ENCODE results near the gene AOPEP. TPM values are rescaled to one million over a fixed set of nuclear protein-coding genes. Genes with fewer than 3 reads are reported as not detected.

Gene AOPEP
- total RNA-seq, 1 donor from 2014 or later, result 24.8 TPM

- no peak for DNase-seq (ENCODE audit: low read depth, low spot score)
- H3K4me3 Mint-ChIP-seq, result no peak overlapping the region
- H3K27me3 Mint-ChIP-seq (ENCODE audit: low read depth), result peaks cover 3% of the 10 kb centered on the region
- TF ChIP-seq CTCF (conservative IDR thresholded peaks at IDR 0.05), result no peak
- H3K36me3 Mint-ChIP-seq (ENCODE audit: low read depth), result peaks cover 18% of the 10 kb centered on the region
- H3K27ac Mint-ChIP-seq (ENCODE audit: unreplicated experiment), result no peak overlapping the region
- H3K4me1 Mint-ChIP-seq, result peaks cover 60% of the 10 kb centered on the region
- no peaks in the 10 kb centered on the region for H3K9me3 Mint-ChIP-seq
Measured at GRCh38 chr9:95096807-95097206, 370.3 kb downstream of the AOPEP start.

GRCh38 chr9:95097279-95097678 lies 370.8 kb downstream of the AOPEP start:
- Mint-ChIP-seq H3K36me3 (ENCODE audit: low read depth) (peaks cover 18% of the 10 kb centered on the region), H3K9me3 (no peaks in the 10 kb centered on the region), H3K27me3 (ENCODE audit: low read depth) (peaks cover 3% of the 10 kb centered on the region), H3K27ac (ENCODE audit: unreplicated experiment) (no peak overlapping the region), H3K4me1 (peaks cover 57% of the 10 kb centered on the region), H3K4me3 (no peak overlapping the region)
- no peak for DNase-seq (ENCODE audit: low read depth, low spot score)
- TF ChIP-seq CTCF (conservative IDR thresholded peaks at IDR 0.05), result no peak

- peaks cover 45% of the 10 kb centered on the region for H3K4me1 Mint-ChIP-seq
- H3K36me3 Mint-ChIP-seq (ENCODE audit: low read depth), result peaks cover 14% of the 10 kb centered on the region
- DNase-seq (ENCODE audit: low read depth, low spot score), result no peak
- peak overlapping the region; percentile 90 for H3K27ac Mint-ChIP-seq (ENCODE audit: unreplicated experiment)
- H3K27me3 Mint-ChIP-seq (ENCODE audit: low read depth), result peaks cover 3% of the 10 kb centered on the region
- H3K9me3 Mint-ChIP-seq, result no peaks in the 10 kb centered on the region
- no peak for TF ChIP-seq CTCF (conservative IDR thresholded peaks at IDR 0.05)
- H3K4me3 Mint-ChIP-seq, result peak overlapping the region; percentile 71
Measured at GRCh38 chr9:95098391-95098921, 372.0 kb downstream of the AOPEP start.

- Mint-ChIP-seq H3K4me1 (peaks cover 35% of the 10 kb centered on the region), H3K4me3 (no peak overlapping the region), H3K36me3 (ENCODE audit: low read depth) (peaks cover 14% of the 10 kb centered on the region), H3K27me3 (ENCODE audit: low read depth) (peaks cover 3% of the 10 kb centered on the region), H3K9me3 (no peaks in the 10 kb centered on the region), H3K27ac (ENCODE audit: unreplicated experiment) (no peak overlapping the region)
- DNase-seq (ENCODE audit: low read depth, low spot score), result no peak
- no peak for TF ChIP-seq CTCF (conservative IDR thresholded peaks at IDR 0.05)
Measured at GRCh38 chr9:95099321-95100070, 373.0 kb downstream of the AOPEP start.

- Mint-ChIP-seq H3K36me3 (ENCODE audit: low read depth) (peaks cover 12% of the 10 kb centered on the region), H3K27ac (ENCODE audit: unreplicated experiment) (no peak overlapping the region), H3K27me3 (ENCODE audit: low read depth) (peaks cover 1% of the 10 kb centered on the region), H3K9me3 (no peaks in the 10 kb centered on the region), H3K4me1 (peaks cover 31% of the 10 kb centered on the region), H3K4me3 (no peak overlapping the region)
- no peak for DNase-seq (ENCODE audit: low read depth, low spot score)
- TF ChIP-seq CTCF (conservative IDR thresholded peaks at IDR 0.05), result no peak
Measured at GRCh38 chr9:95100071-95100627, 373.6 kb downstream of the AOPEP start.
